Stimulated activated CD8-positive, alpha-beta memory T cell treated with anti-CD3 and anti-CD28 coated beads, Interleukin-7, amount 100 ng/mL, for 1 hour (primary cell): ENCODE results near the gene SMIM35.

Experiments
- DNase-seq, 2 donors: peaks; one replicate each; pipeline ENCODE4 v3.0.0-alpha.2; 2020; ENCODE audit warnings: low read depth in 2 of 2

SMIM35 gene

DNA sequence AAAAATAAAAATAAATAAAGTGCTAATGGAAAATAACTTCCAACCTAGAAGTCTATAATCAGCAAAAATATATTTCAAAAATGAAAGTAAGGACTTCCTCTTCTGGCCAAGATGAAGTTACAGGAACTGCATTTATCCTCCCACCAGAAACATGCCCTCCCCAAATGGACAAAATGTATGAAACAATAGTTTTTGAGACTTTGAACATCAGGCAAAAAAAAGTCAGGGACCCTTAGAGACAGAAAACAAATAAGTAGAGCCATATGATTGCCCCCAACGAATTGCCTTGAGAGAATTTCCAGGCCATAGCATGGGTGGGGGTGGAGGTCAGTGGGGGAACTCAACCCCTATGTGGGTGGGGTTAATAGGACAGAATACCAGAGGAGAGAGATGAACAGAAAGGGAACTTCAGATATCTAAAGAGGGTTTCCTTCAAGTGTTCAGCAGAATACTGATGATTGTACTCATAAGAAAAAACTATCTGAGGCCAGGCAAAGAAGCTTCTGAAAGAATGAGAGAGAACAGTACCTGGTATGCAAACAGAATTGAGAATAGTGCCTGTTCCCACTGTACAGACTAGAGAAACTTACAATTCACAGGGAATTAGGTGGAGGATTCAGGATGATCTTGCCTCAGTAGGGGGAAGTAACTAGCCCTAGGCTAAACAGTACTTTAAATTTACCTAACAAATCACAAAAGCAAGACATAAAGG, 127.2 kb downstream of the SMIM35 start:
- no peak for DNase-seq

- no peak for DNase-seq
Observed at GRCh38 chr11:117958949-117959348, 127.8 kb downstream of the SMIM35 start.
